Activated T-helper 9 cell treated with anti-CD3 and anti-CD28 coated beads, Interleukin-2, amount 50 U/mL, for 16 hours (primary cell): Measurements from ENCODE around the gene RFLNA.

Source experiments
- DNase-seq: peaks from one replicate; pipeline ENCODE4 v3.0.0-alpha.2; 2020; ENCODE audit warnings: low read depth

RFLNA gene

GRCh38 chr12:124294780-124295341 lies at the start of gene RFLNA:
RFLNA (plus strand) TSS chr12:124295093; CDS start chr12:124295430, 337 bp downstream.
- DNase-seq, result no peak

- DNase-seq, result no peak
Measured at GRCh38 chr12:124247331-124247730, 47.6 kb upstream of the RFLNA start.

GRCh38 chr12:124248941-124249825 lies 45.7 kb upstream of the RFLNA start:
- no peak for DNase-seq

- DNase-seq, result no peak
Measured at GRCh38 chr12:124251186-124251585, 43.7 kb upstream of the RFLNA start.

GRCh38 chr12:124252964-124253363 lies 41.9 kb upstream of the RFLNA start:
- no peak for DNase-seq

- DNase-seq, result no peak
Measured at GRCh38 chr12:124254126-124254525, 40.8 kb upstream of the RFLNA start.

- no peak for DNase-seq
Measured at GRCh38 chr12:124259154-124260066, 35.5 kb upstream of the RFLNA start.

- no peak for DNase-seq
Measured at GRCh38 chr12:124261885-124262284, 33.0 kb upstream of the RFLNA start.

- no peak for DNase-seq
Measured at GRCh38 chr12:124264089-124264795, 30.7 kb upstream of the RFLNA start.

- no peak for DNase-seq
Measured at GRCh38 chr12:124264879-124265278, 30.0 kb upstream of the RFLNA start.

GRCh38 chr12:124267205-124267778 lies 27.6 kb upstream of the RFLNA start:
- no peak for DNase-seq

- DNase-seq, result no peak
Measured at GRCh38 chr12:124270671-124271070, 24.2 kb upstream of the RFLNA start.

GRCh38 chr12:124273630-124274029 lies 21.3 kb upstream of the RFLNA start:
- no peak for DNase-seq

- no peak for DNase-seq
Measured at GRCh38 chr12:124276337-124276736, 18.6 kb upstream of the RFLNA start.

- no peak for DNase-seq
Measured at GRCh38 chr12:124277394-124278241, 17.3 kb upstream of the RFLNA start.

- no peak for DNase-seq
Measured at GRCh38 chr12:124278389-124279101, 16.3 kb upstream of the RFLNA start.

GRCh38 chr12:124279315-124279714 lies 15.6 kb upstream of the RFLNA start:
- no peak for DNase-seq

GRCh38 chr12:124279846-124280360 lies 15.0 kb upstream of the RFLNA start:
- no peak for DNase-seq

GRCh38 chr12:124281309-124281708 lies 13.6 kb upstream of the RFLNA start:
- DNase-seq, result no peak

GRCh38 chr12:124282287-124282686 lies 12.6 kb upstream of the RFLNA start:
- DNase-seq, result no peak
